CD1c-positive myeloid dendritic cell (primary cell): ENCODE results near the gene ARMC8.

Experiments
- DNase-seq: peaks from one replicate; pipeline ENCODE4 v3.0.0-alpha.2; 2016; ENCODE audit errors: extremely low spot score

The ARMC8 gene

GRCh38 chr3:138245026-138245425 lies 57.9 kb downstream of the ARMC8 start:
- DNase-seq: no peak

GRCh38 chr3:138249636-138250035 lies 62.5 kb downstream of the ARMC8 start:
- no peak for DNase-seq

GRCh38 chr3:138253609-138254008 lies 66.5 kb downstream of the ARMC8 start:
- DNase-seq: no peak

GRCh38 chr3:138254216-138254615 lies 67.1 kb downstream of the ARMC8 start:
- DNase-seq: no peak

- no peak for DNase-seq
Measured at GRCh38 chr3:138256022-138256421, 68.9 kb downstream of the ARMC8 start.

GRCh38 chr3:138257986-138258385 lies 70.9 kb downstream of the ARMC8 start:
- DNase-seq: no peak

GRCh38 chr3:138259126-138259525 lies 72.0 kb downstream of the ARMC8 start:
- no peak for DNase-seq

- no peak for DNase-seq
Measured at GRCh38 chr3:138260611-138261010, 73.5 kb downstream of the ARMC8 start.

GRCh38 chr3:138263104-138263503 lies 76.0 kb downstream of the ARMC8 start:
- no peak for DNase-seq

GRCh38 chr3:138265745-138266144 lies 78.6 kb downstream of the ARMC8 start:
- no peak for DNase-seq

GRCh38 chr3:138267083-138267482 lies 80.0 kb downstream of the ARMC8 start:
- no peak for DNase-seq

GRCh38 chr3:138270245-138270644 lies 83.1 kb downstream of the ARMC8 start:
- DNase-seq: no peak

- DNase-seq: no peak
Measured at GRCh38 chr3:138271189-138271794, 84.2 kb downstream of the ARMC8 start.

GRCh38 chr3:138281561-138281960 lies 94.5 kb downstream of the ARMC8 start:
- no peak for DNase-seq

GRCh38 chr3:138282836-138283235 lies 95.7 kb downstream of the ARMC8 start:
- no peak for DNase-seq

GRCh38 chr3:138284079-138284478 lies 97.0 kb downstream of the ARMC8 start:
- DNase-seq: no peak

- no peak for DNase-seq
Measured at GRCh38 chr3:138284957-138285477, 97.9 kb downstream of the ARMC8 start.

- no peak for DNase-seq
Measured at GRCh38 chr3:138289260-138289659, 102.2 kb downstream of the ARMC8 start.

GRCh38 chr3:138289701-138290100 lies 102.6 kb downstream of the ARMC8 start:
- DNase-seq: no peak

GRCh38 chr3:138296639-138297038 lies 109.5 kb downstream of the ARMC8 start:
- DNase-seq: no peak

GRCh38 chr3:138297059-138297607 lies 110.0 kb downstream of the ARMC8 start:
- no peak for DNase-seq

GRCh38 chr3:138297876-138298275 lies 110.8 kb downstream of the ARMC8 start:
- no peak for DNase-seq

GRCh38 chr3:138300647-138301046 lies 113.5 kb downstream of the ARMC8 start:
- DNase-seq: no peak

- no peak for DNase-seq
Measured at GRCh38 chr3:138303474-138303873, 116.4 kb downstream of the ARMC8 start.
